GM12864 (cell line): ENCODE data around the gene ZBTB11.
"Not testable (repeated sequence)": the region's sequence is repeated elsewhere in the genome, so short reads cannot be mapped to it uniquely, and the experiment has no call there.

ENCODE experiments used
- DNase-seq: peaks from one replicate; pipeline ENCODE4 v3.0.0-alpha.2; 2011; ENCODE audit warnings: low read depth
- H3K4me3 ChIP-seq: 2 replicates; pipeline ENCODE4 v1.5.1; 2011; ENCODE audit warnings: mild to moderate bottlenecking, low read depth, low read length, control low read depth
- TF ChIP-seq, protein P1 (sequence below): IDR thresholded peaks from 2 replicates; pipeline ENCODE4 v1.5.1; 2011; ENCODE audit warnings: low read depth, mild to moderate bottlenecking, moderate library complexity, low read length, control low read depth, inconsistent platforms; ENCODE audit errors: missing control alignments

ZBTB11 gene

DNA sequence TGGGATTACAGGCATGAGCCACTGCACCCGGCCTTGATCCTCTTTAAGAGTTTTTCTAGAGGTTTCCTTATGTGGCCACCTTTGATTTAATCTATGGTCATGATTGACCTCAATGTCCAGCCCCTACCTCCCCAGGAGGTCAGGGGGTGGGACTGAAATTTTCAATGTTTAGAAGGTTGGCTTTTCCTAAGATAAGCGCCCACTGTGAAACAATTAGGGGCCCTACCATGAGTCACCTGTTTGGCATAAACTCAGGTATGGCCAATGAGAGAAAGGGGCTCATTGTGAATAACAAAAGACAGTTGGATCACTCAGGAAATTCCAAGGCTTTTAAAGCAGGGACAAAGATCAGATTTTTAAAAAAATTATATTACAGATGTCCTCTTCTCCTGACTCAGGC, 51.1 kb downstream of the ZBTB11 start:
- no peak for DNase-seq
- TF ChIP-seq, protein P1, sequence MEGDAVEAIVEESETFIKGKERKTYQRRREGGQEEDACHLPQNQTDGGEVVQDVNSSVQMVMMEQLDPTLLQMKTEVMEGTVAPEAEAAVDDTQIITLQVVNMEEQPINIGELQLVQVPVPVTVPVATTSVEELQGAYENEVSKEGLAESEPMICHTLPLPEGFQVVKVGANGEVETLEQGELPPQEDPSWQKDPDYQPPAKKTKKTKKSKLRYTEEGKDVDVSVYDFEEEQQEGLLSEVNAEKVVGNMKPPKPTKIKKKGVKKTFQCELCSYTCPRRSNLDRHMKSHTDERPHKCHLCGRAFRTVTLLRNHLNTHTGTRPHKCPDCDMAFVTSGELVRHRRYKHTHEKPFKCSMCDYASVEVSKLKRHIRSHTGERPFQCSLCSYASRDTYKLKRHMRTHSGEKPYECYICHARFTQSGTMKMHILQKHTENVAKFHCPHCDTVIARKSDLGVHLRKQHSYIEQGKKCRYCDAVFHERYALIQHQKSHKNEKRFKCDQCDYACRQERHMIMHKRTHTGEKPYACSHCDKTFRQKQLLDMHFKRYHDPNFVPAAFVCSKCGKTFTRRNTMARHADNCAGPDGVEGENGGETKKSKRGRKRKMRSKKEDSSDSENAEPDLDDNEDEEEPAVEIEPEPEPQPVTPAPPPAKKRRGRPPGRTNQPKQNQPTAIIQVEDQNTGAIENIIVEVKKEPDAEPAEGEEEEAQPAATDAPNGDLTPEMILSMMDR = no peak
- H3K4me3 ChIP-seq = no peak overlapping the region

DNA sequence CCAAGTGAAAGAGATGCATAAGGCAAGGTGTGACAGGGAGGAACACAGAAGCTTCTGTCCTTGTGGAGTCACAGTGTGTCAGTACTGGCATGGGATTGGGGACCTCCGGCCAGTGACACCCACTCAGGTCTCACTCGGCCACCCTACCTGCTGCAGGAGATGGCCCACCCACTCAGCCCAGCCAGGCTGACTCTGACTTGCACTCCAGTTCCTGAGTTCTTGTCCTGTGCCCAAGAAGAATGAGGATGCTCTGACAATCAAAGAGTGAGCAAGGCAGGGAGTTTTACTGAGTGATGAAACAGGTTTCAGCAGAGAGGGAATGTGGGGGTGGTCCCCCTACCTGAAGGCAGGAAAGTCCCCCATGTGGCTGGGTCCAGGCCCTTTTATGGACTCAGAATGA, 52.1 kb downstream of the ZBTB11 start:
- TF ChIP-seq, protein P1 = no peak
- no peak for DNase-seq
- no peak overlapping the region for H3K4me3 ChIP-seq

DNA sequence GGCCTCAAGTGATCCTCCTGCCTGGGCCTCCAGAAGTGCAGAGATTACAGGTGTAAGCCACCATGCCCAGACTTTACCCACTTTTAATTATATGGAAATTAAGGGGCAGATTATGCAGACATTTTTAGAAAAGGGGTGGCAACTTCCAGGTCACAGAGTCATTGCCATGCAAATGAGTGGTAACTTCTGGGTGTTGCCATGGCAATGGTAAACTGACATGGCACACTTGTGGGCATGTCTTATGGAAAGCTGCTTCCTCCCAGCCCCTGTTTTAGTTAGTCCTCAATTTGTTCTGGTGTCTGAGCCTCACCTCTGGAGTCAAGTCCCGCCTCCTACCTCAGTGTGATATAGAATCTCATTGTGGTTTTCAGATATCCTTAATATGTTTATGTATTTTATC, 53.3 kb downstream of the ZBTB11 start:
- H3K4me3 ChIP-seq = no peak overlapping the region
- TF ChIP-seq, protein P1 = no peak
- no peak for DNase-seq

DNA sequence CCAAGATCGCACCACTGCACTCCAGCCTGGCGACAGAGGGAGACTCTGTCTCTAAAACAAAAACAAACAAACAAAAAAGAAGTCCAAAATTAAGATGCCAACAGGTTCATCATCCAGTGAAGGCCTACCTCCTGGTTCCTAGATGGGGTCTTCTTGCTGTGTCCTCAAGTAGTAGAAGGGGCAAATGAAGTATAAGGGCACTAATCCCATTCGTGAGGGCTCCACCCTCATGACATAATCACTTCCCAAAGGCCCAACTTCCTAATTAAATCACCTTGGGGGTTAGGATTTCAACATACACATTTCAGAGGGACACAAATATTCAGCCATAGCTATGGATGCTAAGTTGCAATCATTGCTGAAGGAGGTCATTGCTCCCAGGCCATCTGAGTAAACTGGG, 57.2 kb downstream of the ZBTB11 start:
- DNase-seq = no peak
- TF ChIP-seq, protein P1 = no peak
- no peak overlapping the region for H3K4me3 ChIP-seq

DNA sequence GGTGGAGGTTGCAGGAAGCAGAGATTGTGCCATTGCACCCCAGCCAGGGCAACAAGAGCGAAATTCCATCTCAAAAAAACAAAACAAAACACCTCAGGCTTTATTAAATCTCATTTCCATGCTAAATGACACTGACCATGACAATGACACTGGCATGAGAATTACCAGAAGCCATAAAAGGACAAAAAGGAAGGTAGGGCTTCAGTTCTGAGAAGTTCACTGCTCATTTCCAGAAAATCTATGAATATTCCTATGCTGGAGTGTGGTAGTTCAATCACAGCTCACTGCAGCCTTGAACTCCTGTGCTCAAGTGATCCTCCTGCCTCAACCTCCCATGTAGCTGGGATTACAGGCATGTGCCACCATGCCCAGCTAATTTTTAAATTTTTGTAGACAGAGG, 58.2 kb downstream of the ZBTB11 start:
- TF ChIP-seq, protein P1 = no peak
- no peak for DNase-seq
- no peak overlapping the region for H3K4me3 ChIP-seq

DNA sequence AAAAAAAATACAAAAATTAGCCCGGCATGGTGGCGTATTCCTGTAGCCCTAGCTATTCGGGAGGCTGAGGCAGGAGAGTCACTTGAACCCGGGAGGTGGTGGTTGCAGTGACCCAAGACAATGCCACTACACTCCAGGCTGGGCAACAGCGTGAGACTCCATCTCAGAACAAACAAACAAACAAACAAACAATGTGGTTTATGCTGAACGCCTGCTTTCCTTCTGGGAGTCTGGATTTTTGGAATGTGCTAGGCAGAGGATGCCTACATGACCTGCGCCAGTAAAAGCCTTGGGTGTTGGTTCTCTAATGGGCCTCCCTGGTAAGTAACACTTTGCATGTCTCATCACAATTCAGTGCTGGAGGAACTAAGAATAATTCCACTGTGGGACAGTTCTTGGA, 59.5 kb downstream of the ZBTB11 start:
- H3K4me3 ChIP-seq = no peak overlapping the region
- TF ChIP-seq, protein P1 = no peak
- no peak for DNase-seq

DNA sequence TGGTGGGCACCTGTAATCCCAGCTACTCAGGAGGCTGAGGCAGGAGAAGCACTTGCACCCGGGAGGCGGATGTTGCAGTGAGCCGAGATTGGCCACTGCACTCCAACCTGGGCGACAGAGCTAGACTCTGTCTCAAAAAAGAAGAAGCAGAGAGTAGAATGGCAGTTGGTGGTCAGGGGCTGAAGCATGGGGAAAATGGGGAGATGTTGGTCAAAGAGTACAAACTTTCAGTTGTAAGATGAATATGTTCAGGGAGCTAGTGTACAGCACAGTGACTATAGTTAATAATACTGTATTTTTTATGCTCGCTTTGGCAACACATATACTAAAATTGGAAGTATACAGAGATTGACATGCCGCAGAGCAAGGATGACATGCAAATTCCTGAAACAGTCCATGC, 61.4 kb downstream of the ZBTB11 start:
- DNase-seq = peak; percentile 15
- no peak overlapping the region for H3K4me3 ChIP-seq
- TF ChIP-seq, protein P1 = no peak

DNA sequence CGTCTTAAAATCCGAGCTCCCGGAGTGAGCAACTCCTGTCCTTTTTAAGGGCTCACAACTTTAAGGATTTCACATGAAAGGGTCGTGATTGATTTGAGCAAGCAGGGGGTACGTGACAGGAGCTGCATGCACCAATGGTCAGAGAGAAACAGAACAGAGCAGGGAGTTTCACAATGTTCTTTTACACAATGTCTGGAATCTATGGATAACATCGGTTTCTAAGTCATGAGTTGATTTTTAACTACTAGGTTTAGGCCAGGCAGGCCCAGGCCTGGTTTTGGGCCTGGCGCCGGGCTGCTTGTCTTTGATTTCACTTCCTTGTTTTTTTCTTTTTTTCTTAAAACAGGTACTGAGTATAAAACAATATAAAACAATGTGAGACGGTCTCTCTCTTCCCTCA, 63.9 kb downstream of the ZBTB11 start:
- DNase-seq, H3K4me3 ChIP-seq: not testable (repeated sequence)
